SK-N-MC (cell line): ENCODE measurements around the gene NCK2.

Experiments
- EZH2 ChIP-seq: fragments of 200-600 bp; sonication (generic); IDR thresholded peaks from one replicate; pipeline ENCODE4 v1.6.1; 2017; ENCODE audit warnings: antibody characterized with exemption
- FOXP2 ChIP-seq: optimal IDR thresholded peaks from 2 replicates; pipeline ENCODE3; 2011; ENCODE audit warnings: mild to moderate bottlenecking, moderate library complexity; ENCODE audit not compliant: insufficient read depth; ENCODE audit errors: extremely low read length, control extremely low read depth
- POLR2AphosphoS5 ChIP-seq: IDR thresholded peaks from 2 replicates; pipeline ENCODE4 v1.6.1; 2012; ENCODE audit warnings: mild to moderate bottlenecking, low read depth, low read length, borderline replicate concordance

GRCh38 chr2:105919826-105920225 is 175.1 kb downstream of the NCK2 start:
- TF ChIP-seq POLR2AphosphoS5 = no peak
- no peak for TF ChIP-seq EZH2
- TF ChIP-seq FOXP2 = no peak
